ENCODE results near the gene THOC6.
A peak's percentile ranks its signal among the peaks of the same experiment; 100 is the strongest.

THOC6 gene

DNA sequence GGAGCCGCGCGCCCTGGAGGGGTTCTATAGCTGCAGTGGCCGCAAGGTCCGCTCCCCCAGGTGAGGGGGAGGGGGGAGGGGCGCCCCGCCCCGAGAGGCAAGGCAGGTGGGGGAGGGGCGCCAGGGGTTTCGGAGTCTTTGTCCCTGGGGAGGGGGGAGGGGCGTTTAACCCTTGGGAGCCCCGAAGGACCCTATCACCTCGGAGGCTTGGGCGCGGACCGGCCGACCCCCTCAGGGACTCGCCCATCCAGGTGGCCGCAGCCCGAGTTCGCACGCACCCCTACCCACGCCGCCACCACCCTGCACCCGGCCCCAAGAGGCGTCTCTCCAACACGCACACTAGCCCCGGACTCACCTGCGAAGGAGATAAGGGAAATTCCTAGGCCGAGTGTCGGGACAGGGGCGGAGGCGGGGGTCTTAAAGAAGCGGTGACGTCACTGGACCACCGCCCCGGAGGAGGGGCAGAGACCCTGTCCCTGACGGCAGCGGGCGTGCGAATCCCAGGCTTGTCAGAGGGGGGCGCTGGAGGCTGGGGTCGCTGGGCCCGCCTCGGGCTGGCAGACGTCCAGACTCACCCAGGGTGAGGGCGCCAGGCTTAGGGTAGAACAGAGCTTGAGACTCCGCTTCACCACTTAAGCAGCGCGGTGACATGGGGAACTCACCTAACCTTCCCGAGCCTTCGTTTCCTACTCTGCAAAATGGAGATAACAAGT, 5.9 kb upstream of the THOC6 start, which contains the start of gene CLDN6:
Gene CLDN6, minus strand, starts transcription at position 390 of the 713 bp plus-strand sequence. CDS start 2,162 bp downstream, outside the sequence.
- DNase-seq: peak; percentile 83

DNA sequence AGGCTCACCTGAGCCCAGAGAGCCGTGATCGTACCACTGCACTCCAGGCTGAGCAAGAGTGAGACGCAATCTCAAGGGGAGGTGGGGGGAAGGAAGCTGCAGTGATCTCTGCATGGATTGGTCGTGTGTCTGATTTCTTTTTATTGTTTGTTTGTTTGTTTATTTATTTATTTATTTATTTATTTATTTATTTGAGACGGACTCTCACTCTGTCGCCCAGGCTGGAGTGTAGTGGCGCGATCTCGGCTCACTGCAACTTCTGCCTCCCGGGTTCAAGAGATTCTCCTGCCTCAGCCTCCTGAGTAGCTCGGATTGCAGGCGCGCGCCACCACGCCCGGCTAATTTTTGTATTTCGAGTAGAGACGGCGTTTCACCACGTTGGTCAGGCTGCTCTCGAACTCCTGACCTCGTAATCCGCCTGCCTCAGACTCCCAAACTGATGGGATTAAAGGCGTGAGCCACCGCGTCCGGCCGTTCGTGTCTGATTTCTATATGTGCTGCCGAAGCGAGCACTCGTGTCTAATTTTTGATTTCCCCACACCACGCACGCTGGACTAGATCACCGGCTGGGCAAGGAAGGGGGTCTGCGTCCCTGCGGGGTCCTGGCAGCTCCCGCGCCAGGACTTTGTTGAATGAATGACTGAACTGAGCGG, 4.1 kb upstream of the THOC6 start:
- no peak for DNase-seq

DNA sequence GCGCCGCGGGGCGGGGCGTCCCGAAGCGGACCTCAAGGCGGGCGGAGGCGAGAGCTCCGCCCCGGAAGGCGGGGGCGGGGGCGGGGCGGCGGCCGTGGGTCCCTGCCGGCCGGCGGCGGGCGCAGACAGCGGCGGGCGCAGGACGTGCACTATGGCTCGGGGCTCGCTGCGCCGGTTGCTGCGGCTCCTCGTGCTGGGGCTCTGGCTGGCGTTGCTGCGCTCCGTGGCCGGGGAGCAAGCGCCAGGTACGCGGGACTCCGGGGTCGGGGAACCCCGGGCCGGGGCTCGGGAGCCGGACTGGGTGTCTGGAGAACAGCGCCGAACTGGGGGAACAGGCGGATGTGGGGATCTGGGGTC, 3.6 kb upstream of the THOC6 start, which contains the start of gene TNFRSF12A:
Gene TNFRSF12A, plus strand, starts transcription at position 122 of the 357 bp plus-strand sequence. Its CDS starts 30 bp downstream, at position 152.
- peak; percentile 89 for DNase-seq

DNA sequence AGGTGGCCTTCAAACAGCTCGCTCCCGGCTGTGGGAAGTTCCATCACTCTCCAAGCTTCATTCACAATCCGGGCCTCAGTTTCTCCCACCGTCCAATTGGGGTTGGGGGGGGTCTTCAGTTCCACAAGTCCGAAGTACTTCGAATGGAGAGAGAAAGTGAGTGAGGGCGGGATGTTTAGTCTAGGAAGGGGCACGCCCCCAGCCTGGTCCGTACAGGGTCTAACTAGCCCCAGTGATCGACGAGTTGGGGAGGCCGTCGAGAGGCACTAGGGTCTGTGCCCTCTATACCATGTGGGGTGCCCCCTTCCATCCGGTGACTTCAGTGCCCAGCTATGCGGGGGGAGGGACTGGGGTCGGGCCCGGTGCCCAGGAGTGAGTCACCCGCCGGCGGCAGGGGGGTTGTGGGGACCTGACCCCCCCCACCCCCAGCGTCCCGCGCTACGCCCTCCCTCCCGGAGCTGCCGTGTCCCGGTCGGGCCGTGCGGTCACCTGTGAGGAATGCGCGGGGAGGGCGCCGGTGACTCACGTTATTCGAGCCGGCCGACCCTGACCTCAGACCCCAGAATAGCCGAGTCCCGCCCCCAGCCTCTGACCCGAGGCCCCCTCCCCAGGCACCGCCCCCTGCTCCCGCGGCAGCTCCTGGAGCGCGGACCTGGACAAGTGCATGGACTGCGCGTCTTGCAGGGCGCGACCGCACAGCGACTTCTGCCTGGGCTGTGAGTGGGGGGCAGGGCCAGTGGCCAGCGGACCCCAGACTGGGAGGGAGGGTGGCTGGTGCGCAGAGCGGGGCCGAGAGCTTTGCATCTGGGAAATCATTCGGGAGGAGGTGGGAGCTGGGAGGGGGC, 3.0 kb upstream of the THOC6 start:
- DNase-seq: peak; percentile 51

DNA sequence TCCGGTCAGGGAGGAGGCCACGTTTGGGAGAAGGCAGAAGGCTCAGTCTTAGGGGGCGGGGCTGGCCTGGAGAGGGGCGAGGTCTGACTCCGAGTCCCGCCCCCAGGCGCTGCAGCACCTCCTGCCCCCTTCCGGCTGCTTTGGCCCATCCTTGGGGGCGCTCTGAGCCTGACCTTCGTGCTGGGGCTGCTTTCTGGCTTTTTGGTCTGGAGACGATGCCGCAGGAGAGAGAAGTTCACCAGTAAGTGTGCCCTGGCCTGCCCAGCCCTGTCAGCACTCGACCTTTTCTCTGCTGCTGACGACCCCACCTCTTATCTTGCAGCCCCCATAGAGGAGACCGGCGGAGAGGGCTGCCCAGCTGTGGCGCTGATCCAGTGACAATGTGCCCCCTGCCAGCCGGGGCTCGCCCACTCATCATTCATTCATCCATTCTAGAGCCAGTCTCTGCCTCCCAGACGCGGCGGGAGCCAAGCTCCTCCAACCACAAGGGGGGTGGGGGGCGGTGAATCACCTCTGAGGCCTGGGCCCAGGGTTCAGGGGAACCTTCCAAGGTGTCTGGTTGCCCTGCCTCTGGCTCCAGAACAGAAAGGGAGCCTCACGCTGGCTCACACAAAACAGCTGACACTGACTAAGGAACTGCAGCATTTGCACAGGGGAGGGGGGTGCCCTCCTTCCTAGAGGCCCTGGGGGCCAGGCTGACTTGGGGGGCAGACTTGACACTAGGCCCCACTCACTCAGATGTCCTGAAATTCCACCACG, 2.2 kb upstream of the THOC6 start:
- peak; percentile 91 for DNase-seq

DNA sequence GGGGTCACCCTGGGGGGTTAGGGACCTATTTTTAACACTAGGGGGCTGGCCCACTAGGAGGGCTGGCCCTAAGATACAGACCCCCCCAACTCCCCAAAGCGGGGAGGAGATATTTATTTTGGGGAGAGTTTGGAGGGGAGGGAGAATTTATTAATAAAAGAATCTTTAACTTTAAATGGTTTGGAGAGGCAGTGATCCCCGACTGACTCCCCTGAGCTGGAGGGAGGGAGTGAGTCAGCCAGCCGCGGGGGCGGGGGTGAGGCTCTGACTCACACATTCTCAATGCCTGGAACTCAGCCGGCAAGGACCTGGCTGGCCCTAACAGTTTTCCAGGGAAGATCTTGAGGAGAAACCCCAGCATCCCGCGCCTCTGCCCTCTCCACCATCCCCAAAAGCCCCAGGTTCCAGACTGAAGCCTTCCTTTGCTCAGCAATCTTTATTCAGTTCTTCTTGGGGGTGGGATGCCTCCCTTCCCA, 1.6 kb upstream of the THOC6 start:
- DNase-seq: peak; percentile 26

DNA sequence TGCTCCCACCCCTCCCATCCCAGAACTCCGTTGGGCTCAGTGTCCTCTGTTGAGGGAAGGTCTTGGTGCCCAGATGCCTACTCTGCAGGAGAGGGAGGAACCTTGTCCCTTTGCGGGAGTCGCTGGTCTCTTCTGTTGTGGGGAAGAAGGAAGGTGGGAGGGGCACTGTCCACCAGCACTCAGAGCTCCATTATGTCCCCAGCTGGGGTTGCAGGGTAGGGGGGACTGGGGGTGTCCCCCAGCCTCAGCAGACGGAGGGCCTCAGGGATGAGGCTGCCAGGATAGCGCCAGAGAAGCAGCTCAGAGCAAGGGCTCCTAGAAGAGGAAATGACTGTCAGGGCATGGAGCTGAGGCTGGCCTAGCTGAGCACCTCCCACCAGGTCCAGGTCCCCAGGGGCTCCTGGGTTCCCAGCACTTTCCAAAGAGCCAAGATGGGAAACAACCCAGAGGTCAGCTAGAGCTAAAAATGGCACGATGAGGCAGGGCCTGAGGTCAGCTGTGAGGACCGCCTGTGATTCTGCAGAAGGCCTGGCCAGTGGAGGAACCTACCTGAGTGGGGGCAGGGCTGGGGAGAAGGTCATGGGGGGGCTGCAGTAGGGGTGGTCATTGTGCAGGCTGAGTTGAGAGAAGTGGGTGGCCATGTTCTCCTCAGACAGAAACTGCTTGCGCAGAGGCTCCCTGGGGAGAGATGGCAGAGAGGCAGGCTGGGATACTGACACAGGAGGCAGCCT, 986 bp upstream of the THOC6 start:
- no peak for DNase-seq

DNA sequence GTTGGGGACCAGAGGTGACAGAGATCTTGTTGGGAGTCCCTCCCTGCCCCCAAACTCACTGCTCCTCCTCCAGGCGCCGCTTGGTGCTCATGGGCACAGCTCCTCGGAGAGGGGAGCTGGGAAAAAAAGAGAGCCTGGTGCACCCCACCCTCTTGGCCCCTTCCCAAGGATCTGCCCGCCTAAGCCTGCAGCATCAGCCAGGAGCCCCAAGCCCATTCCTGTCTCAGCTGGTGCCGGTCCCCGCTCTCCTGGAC, 493 bp upstream of the THOC6 start:
- DNase-seq: peak; percentile 59

DNA sequence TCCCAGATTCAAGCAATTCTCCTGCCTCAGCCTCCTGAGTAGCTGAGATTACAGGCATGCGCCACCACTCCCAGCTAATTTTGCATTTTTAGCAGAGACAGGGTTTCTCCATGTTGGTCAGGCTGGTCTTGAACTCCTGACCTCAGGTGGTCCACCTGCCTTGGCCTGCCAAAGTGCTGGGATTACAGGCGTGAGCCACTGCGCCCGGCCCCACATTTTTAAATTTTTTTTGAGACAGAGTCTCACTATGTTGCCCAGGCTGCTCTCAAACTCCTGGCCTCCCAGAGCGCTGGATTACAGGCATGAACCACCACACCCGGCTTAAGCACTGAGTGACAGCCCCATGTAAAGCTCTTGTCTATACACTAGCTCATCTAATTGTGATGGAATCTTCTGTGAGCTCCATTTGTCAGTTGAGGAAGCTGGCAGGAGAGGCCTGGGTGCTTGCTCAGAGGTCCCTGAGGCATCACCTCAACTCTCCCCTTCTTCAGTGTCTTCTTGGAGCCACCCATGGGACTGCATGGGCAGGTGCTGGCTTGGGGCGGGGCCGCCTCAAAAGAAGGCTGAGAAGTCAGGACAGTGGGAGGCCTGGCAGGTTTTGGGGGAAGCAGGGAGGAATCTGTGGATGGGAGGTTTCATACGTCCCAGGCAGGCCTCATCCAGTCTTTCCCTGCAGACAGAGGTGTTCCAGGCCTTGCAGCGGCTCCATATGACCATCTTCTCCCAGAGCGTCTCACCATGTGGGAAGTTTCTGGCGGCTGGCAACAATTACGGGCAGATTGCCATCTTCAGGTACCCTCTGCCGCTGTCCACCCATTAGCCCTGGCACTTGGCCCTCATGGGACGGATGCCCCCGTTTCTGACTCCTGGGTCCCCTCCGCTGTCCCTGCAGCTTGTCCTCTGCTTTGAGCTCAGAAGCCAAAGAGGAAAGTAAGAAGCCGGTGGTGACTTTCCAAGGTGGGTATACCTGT, 1.5 kb downstream of the THOC6 start:
- no peak for DNase-seq

DNA sequence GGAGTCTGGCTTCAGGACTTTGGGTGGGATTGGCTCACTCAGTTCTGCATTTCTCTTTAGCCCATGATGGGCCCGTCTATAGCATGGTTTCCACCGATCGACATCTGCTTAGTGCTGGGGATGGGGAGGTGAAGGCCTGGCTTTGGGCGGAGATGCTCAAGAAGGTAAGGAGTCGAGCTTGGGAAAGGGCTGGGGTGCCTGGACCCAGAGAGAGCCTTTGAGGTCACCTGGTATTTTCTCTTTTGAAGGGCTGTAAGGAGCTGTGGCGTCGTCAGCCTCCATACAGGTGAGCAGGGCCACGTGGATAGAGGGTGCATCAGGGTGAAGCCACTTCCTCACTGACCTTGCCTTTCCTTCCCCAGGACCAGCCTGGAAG, 2.2 kb downstream of the THOC6 start:
- DNase-seq: no peak

DNA sequence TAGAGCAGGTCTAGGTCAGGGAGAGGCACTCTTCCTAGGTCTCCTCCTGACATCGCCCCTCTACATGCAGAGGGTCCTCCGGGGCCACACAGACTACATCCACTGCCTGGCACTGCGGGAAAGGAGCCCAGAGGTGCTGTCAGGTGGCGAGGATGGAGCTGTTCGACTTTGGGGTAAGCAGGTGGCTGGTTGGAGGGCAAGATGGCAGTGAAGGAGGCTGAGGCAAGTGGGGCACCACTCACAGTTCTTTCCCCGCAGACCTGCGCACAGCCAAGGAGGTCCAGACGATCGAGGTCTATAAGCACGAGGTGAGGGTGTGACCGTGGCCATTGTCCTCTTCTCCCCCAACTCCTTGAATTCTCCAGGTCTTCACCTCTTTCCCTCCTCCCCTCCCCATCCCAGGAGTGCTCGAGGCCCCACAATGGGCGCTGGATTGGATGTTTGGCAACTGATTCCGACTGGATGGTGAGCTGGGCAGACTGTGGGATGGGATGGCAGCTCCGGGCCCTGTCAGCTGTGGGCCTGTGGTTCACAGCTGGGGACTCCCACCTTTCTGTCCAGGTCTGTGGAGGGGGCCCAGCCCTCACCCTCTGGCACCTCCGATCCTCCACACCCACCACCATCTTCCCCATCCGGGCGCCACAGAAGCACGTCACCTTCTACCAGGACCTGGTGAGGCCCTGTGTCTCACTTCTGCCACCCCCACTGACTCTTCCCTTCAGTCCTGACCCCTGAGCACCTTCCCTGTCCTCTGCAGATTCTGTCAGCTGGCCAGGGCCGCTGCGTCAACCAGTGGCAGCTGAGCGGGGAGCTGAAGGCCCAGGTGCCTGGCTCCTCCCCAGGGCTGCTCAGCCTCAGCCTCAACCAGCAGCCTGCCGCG, 3.0 kb downstream of the THOC6 start:
- no peak for DNase-seq

DNA sequence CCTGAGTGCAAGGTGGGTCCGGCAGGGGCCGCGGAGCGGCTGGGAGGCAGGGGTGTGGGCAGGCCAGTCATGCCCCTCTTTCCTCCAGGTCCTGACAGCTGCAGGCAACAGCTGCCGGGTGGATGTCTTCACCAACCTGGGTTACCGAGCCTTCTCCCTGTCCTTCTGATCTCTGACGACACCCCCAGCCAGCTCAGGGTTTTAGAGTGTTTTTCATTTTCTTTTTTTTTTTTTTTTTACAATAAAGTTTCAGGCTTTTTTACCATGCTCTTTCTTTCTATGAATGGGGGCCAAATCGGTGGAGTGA, 3.6 kb downstream of the THOC6 start:
- no peak for DNase-seq

DNA sequence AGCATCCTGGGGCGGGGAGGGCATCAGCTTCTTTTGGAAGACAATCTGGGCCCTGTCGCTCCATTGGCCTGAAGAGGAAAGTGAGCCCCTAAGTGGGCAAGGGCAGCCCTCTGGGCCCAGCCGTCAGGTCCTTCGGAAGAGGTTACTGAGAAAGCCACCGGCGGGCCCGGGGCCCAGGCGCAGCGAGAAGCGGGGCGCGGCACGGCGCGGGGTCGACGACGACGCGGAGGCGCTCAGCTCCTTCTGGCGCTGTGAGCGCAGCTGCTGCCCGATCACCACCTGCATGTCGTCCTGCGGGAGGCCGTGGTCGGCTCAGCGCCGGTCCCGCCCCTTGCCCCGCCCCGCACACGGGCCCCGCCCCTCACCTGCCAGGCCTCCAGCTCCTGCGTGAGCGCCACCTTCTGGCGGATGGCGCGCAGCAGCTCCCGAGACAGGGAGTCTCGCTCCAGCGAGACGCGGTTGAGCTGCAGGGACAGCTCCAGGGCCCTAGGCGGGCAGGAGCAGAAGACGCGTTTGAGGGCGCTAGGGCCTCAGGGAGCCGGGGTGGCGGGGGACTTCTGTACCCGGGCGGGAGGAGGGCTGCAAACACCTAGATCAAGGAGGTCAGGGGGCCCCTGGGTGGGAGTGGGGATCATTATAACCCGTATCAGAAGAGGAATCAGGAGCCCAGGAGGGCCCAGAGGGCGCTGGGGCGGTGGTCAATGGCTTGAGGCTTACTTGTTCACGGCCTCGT, 4.3 kb downstream of the THOC6 start:
- peak; percentile 93 for DNase-seq

DNA sequence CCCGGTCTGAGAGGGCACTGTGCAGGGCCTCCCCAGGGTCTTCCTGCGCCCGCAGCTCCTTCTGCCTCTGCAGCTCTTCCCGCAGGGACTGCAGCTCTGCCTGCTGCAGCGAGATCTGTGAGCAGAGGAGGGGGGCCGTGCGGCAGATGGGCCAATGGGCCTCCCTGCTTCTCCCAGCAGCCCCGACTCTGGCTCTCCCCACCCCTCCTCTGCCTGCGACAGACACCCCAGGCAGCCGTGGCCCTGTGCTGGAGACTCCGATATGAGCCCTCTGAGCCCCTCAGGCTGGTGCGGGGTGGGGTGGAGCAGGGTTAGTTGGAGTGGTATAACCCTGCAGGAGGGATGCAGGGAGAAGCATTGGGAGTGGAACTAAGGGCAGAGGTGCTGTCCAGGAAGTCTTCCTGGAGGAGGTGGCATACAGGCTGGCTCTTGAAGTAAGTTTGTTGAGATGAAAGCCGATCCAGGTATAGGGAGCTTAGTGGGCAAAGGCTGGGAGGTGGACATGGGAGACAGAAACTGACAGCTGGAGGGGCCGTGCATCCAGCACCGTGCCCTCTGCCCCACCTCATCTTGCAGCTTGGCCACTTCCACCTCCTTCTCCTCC, 5.0 kb downstream of the THOC6 start:
- peak; percentile 54 for DNase-seq

DNA sequence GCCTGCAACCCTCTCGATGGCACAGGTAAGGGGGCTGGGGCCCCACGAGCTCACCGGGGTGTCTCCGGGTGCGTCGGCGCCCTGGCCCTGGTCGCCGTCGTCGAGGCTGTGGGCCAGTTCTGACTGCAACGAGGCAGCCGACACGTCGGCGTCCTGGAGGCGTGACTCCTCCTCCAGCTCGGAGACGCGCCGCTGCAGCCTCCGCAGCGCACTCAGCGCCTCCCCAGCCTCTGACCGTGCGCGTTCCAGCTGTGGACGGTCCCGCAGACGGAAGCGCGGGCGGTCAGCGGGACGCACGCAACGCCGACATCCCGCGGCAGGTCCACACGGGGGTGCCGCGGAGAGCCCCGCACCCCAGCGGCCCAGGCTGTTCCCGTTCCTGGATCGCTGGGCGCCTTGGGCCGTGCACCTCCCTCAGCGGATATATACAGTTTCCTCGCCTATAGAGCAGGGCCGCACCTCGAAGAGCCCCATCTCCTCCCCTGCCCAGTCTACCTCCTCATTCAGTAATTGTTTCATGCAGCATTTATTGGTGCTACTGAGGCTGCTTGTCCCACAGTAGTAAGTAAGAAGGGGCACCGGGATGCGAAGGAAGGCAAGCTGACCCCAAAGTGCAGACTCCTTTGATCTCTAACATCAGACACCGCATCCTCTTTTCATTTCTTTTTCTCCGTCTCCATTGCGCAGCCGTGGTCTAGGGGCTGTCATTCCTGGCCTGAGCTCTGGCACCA, 5.8 kb downstream of the THOC6 start:
- DNase-seq: peak; percentile 36

DNA sequence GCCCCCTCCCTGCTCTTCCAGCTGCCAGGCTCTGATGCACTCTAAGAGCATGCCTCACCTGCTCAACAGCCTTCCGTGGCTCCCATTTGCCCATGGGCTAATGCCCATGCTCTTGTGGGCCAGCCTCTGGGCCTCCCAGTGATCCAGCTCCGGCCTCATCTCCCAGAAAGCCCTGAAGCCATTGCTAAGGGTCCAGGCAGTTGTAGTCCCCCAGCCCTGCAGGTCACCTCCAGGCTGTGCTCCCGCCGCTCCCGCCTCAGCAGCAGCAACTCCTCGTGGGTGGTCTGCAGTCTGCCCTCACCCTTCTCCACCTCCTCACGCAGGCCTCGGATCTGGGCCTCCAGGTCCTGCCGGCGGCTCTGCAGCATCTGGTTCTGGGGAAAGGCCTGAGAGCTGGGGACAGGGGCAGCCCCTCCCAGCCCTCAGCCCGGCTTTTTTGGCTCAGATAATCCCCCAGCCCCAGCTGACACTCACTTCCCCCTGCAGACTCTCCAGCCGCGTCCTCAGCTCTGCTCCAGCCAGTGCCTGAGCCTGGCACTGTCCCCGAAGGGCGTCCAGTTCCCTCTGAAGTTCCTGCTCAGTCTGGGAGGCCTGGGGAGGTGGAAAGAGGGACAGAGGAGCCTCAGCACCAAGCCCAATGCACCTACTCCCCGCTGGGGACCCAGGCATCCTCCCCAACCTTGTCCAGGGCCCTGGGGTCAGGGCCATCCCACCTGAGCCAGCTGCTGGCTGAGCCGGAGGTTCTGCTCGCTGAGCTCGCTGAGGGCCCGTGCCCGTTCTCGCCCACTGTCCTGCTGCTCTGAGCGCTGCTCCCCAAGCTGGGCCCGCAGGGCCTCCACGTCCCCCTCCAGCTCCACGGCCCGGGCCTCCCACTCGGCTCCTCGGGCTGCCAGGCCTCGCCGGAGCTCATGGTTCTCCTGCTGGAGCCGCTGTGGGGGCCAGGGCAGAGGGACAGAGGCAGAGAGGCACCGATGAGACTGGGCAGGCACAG, 6.7 kb downstream of the THOC6 start:
- peak; percentile 50 for DNase-seq

DNA sequence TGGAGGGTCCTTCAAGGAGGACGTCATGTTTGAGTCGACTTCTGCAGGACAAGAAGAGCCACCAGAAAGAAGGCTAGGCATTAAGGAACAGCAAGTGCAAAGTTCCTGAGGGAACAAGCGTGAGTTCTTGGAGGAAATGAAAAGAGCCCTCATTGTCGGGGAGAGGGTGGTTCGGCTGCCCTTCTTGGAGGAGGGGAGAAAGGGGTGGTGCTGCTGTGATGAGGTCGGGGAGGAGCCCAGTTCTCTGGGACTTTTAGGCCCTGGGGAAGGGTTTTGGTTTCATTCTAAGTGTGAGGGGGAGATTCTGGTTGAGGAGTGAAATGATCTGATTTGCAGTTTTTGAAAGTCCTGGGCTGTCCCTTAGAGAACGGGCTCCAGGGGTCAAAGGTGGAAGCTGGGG, 8.8 kb downstream of the THOC6 start:
- no peak for DNase-seq

All from NCI-H82 (cell line).